GM12878 (cell line): ENCODE measurements around the gene DAZAP1. TPM values are rescaled to one million over a fixed set of nuclear protein-coding genes. Genes with fewer than 3 reads are reported as not detected.

Experiments used
- CEBPB ChIP-seq, 2 experiments: fragments of 150-350 bp in 1 of 2; IDR thresholded peaks; 2 replicates each; pipeline ENCODE4 v1.6.1; 2012 to 2014; ENCODE audit warnings: low read depth in 2 of 2, low read length in 2 of 2, borderline replicate concordance in 1 of 2, inconsistent platforms in 1 of 2
- CHD2 ChIP-seq: IDR thresholded peaks from 2 replicates; pipeline ENCODE4 v1.6.1; 2011; ENCODE audit warnings: low read depth, low read length, improper control_type of control experiment, borderline replicate concordance
- HDGF ChIP-seq: fragments of 450-650 bp; IDR thresholded peaks from 2 replicates; pipeline ENCODE4 v1.6.1; 2016; ENCODE audit warnings: antibody characterized with exemption
- NR2F1 ChIP-seq: fragments of 450-650 bp; conservative IDR thresholded peaks from 2 replicates; pipeline ENCODE4 v1.6.1; 2017; ENCODE audit warnings: mild to moderate bottlenecking
- PAX5 ChIP-seq: IDR thresholded peaks from 2 replicates; pipeline ENCODE4 v1.6.1; 2011; ENCODE audit warnings: low read depth, low read length, borderline replicate concordance
- PAX8 ChIP-seq: fragments of 450-650 bp; IDR thresholded peaks from 2 replicates; pipeline ENCODE4 v1.6.1; 2017; ENCODE audit warnings: mild to moderate bottlenecking, moderate library complexity
- YY1 ChIP-seq: IDR thresholded peaks from 2 replicates; pipeline ENCODE4 v1.6.1; 2011; ENCODE audit warnings: low read depth, mild to moderate bottlenecking, low read length
- polyA plus RNA-seq, 11 experiments: library from polyadenylated mRNA; depleted of rRNA in 4 of 11; unstranded in 6 of 11; stranded (reverse) in 5 of 11; fragments of >200 nt; fragmentation: Nextera tagmentation in 4 of 11; fragmentation: Illumina TruSeq in 1 of 11; extraction: Ambion mirVana in 4 of 11; extraction: Trizol in 1 of 11; gene quantifications; 1 replicate in 1 of 11; 2 replicates in 10 of 11; pipeline versions ENCODE4 v1.2.1 to v1.2.3, GENCODE V29; 2011 to 2016; ENCODE audit warnings: inconsistent platforms in 2 of 11, missing spikeins in 2 of 11, low read depth in 1 of 11
- total RNA-seq, 4 experiments: library from RNA; depleted of rRNA in 3 of 4; stranded (reverse); fragments of >200 nt in 3 of 4; fragmentation: Illumina TruSeq in 1 of 4; extraction: Trizol in 1 of 4; gene quantifications; 2 replicates each; pipeline versions ENCODE4 v1.2.1 to v1.2.3, GENCODE V29; 2013 to 2021
- TF ChIP-seq, protein P1 (sequence below): fragments of 450-650 bp; conservative IDR thresholded peaks from 2 replicates; pipeline ENCODE4 v1.6.1; 2017; ENCODE audit warnings: mild to moderate bottlenecking, moderate library complexity
- TF ChIP-seq, protein P2 (sequence below): fragments of 450-650 bp; IDR thresholded peaks from 2 replicates; pipeline ENCODE4 v1.6.1; 2018; ENCODE audit warnings: borderline replicate concordance, mild to moderate bottlenecking; ENCODE audit not compliant: partially characterized antibody

The DAZAP1 gene
- total and polyA plus RNA-seq, 10 of the 15 experiments (the other 5 are each of a cell fraction or from before 2014, with no cell fraction given), result 9.9 to 240 (median 92.3) TPM

DNA sequence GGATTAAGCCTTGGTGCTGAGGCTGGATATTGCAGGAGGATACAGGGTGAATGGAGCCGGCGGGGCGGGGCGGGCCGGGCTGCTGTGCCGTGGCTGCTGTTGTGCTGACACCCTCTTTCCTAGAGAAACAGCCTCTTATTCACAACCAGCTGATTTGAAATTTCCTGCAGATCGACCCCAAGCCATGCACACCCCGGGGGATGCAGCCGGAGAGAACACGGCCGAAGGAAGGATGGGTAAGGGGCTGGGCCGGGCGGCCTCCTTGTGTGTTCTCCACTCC is 11.1 kb downstream of the DAZAP1 start (continued):
- no peak for TF ChIP-seq CHD2
- TF ChIP-seq, protein P1, sequence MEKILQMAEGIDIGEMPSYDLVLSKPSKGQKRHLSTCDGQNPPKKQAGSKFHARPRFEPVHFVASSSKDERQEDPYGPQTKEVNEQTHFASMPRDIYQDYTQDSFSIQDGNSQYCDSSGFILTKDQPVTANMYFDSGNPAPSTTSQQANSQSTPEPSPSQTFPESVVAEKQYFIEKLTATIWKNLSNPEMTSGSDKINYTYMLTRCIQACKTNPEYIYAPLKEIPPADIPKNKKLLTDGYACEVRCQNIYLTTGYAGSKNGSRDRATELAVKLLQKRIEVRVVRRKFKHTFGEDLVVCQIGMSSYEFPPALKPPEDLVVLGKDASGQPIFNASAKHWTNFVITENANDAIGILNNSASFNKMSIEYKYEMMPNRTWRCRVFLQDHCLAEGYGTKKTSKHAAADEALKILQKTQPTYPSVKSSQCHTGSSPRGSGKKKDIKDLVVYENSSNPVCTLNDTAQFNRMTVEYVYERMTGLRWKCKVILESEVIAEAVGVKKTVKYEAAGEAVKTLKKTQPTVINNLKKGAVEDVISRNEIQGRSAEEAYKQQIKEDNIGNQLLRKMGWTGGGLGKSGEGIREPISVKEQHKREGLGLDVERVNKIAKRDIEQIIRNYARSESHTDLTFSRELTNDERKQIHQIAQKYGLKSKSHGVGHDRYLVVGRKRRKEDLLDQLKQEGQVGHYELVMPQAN, result no peak
- no peak for TF ChIP-seq HDGF
- no peak for TF ChIP-seq YY1
- TF ChIP-seq PAX5, result no peak
- TF ChIP-seq, protein P2, sequence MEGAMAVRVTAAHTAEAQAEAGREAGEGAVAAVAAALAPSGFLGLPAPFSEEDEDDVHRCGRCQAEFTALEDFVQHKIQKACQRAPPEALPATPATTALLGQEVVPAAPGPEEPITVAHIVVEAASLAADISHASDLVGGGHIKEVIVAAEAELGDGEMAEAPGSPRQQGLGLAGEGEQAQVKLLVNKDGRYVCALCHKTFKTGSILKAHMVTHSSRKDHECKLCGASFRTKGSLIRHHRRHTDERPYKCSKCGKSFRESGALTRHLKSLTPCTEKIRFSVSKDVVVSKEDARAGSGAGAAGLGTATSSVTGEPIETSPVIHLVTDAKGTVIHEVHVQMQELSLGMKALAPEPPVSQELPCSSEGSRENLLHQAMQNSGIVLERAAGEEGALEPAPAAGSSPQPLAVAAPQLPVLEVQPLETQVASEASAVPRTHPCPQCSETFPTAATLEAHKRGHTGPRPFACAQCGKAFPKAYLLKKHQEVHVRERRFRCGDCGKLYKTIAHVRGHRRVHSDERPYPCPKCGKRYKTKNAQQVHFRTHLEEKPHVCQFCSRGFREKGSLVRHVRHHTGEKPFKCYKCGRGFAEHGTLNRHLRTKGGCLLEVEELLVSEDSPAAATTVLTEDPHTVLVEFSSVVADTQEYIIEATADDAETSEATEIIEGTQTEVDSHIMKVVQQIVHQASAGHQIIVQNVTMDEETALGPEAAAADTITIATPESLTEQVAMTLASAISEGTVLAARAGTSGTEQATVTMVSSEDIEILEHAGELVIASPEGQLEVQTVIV, result no peak
- TF ChIP-seq NR2F1, result no peak
- TF ChIP-seq CEBPB (IDR thresholded peaks at IDR 0.05; ENCODE audit: borderline replicate concordance in 1 of 2, low read depth in 2 of 2, low read length in 2 of 2), result no peak
- no peak for TF ChIP-seq PAX8
- TF ChIP-seq, all 136 proteins: peak for 0
